ENCODE data around the gene SLC4A7. TPM values are rescaled to one million over a fixed set of nuclear protein-coding genes. Genes with fewer than 3 reads are reported as not detected.

Gene SLC4A7
- total RNA-seq, 2 experiments from 2014 or later, result 25.9 to 31.9 TPM

GRCh38 chr3:27503526-27503925, 19.3 kb upstream of the SLC4A7 start:
- no peaks in the 10 kb centered on the region for H4K20me1 ChIP-seq (ENCODE audit: insufficient read depth, low read length)
- no peak overlapping the region for H3K4me3 ChIP-seq (ENCODE audit: low read depth, low read length, poor library complexity, severe bottlenecking)
- TF ChIP-seq EZH2phosphoT487 (IDR thresholded peaks at IDR 0.05; ENCODE audit: borderline replicate concordance, low read depth, low read length) (no peak), CTCF (conservative IDR thresholded peaks at IDR 0.05; ENCODE audit: low read length) (no peak)
- no peaks in the 10 kb centered on the region for H3K4me1 ChIP-seq (ENCODE audit: insufficient read depth, low read length, poor library complexity, severe bottlenecking)
- BruUV-seq (replicated peaks), result no TSS peak
- intact Hi-C loops (cut with micrococcal nuclease; ENCODE audit: unreplicated experiment), result no loop called here
- CTCF ChIA-PET (ENCODE audit: unreplicated experiment), result no interaction called here
- H3K9me3 ChIP-seq (ENCODE audit: low read length), result no peaks in the 10 kb centered on the region
- H3K36me3 ChIP-seq (ENCODE audit: insufficient read depth, low read length), result no peaks in the 10 kb centered on the region
- POLR2A ChIA-PET, result no interaction called here
- H3K79me2 ChIP-seq (ENCODE audit: insufficient read depth, low read depth, low read length), result no peaks in the 10 kb centered on the region
- H3K27ac ChIP-seq (ENCODE audit: low read depth, low read length, poor library complexity, severe bottlenecking), result no peak overlapping the region
- DNase-seq (ENCODE audit: low spot score), result no peak
- H3K9me2 ChIP-seq (ENCODE audit: insufficient read depth, low read length), result no peaks in the 10 kb centered on the region
- no peak overlapping the region for H2AFZ ChIP-seq (ENCODE audit: low read length)
- H3K4me2 ChIP-seq (ENCODE audit: low read length), result no peak overlapping the region

DNA sequence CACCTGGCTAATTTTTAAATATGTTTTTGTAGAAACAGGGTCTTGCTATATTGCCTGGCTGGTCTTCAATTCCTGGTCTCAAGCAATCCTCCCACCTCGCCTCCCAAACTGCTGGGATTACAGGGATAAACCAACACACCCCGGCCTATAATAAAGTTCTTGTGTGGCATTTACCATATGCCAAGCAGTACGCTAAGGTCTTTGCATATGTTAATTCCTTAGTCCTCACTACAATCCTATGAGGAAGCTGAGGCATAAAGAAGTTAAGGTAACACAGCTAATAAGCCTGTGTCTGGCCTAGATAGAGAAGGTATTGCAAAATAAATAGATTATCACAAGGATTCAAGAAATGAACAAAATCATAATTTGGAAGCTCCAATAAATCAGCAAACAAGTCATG, 17.6 kb upstream of the SLC4A7 start:
- H3K27ac ChIP-seq (ENCODE audit: low read depth, low read length, poor library complexity, severe bottlenecking), result no peak overlapping the region
- H2AFZ ChIP-seq (ENCODE audit: low read length), result no peak overlapping the region
- H3K4me3 ChIP-seq (ENCODE audit: low read depth, low read length, poor library complexity, severe bottlenecking), result no peak overlapping the region
- CTCF ChIA-PET (ENCODE audit: unreplicated experiment), result no interaction called here
- H4K20me1 ChIP-seq (ENCODE audit: insufficient read depth, low read length), result no peaks in the 10 kb centered on the region
- TF ChIP-seq CTCF (conservative IDR thresholded peaks at IDR 0.05; ENCODE audit: low read length), result no peak
- TF ChIP-seq EZH2phosphoT487 (IDR thresholded peaks at IDR 0.05; ENCODE audit: borderline replicate concordance, low read depth, low read length), result no peak
- H3K79me2 ChIP-seq (ENCODE audit: insufficient read depth, low read depth, low read length), result no peaks in the 10 kb centered on the region
- H3K9me3 ChIP-seq (ENCODE audit: low read length), result no peaks in the 10 kb centered on the region
- no peak overlapping the region for H3K4me2 ChIP-seq (ENCODE audit: low read length)
- POLR2A ChIA-PET, result interaction anchor here (0.6 to 0.7 kb wide), 3 partner anchors 22 to 779 kb away, joined by 3 to 6 read pairs (median 4); no protein-coding TSS in a partner anchor
- no peaks in the 10 kb centered on the region for H3K36me3 ChIP-seq (ENCODE audit: insufficient read depth, low read length)
- no peak for DNase-seq (ENCODE audit: low spot score)
- intact Hi-C loops (cut with micrococcal nuclease; ENCODE audit: unreplicated experiment), result no loop called here
- H3K9me2 ChIP-seq (ENCODE audit: insufficient read depth, low read length), result no peaks in the 10 kb centered on the region
- BruUV-seq (replicated peaks), result no TSS peak
- H3K4me1 ChIP-seq (ENCODE audit: insufficient read depth, low read length, poor library complexity, severe bottlenecking), result no peaks in the 10 kb centered on the region

- CTCF ChIA-PET (ENCODE audit: unreplicated experiment), result no interaction called here
- Histone ChIP-seq H3K4me1 (ENCODE audit: insufficient read depth, low read length, poor library complexity, severe bottlenecking) (no peaks in the 10 kb centered on the region), H3K4me3 (ENCODE audit: low read depth, low read length, poor library complexity, severe bottlenecking) (no peak overlapping the region), H2AFZ (ENCODE audit: low read length) (no peak overlapping the region), H3K9me2 (ENCODE audit: insufficient read depth, low read length) (no peaks in the 10 kb centered on the region), H3K27ac (ENCODE audit: low read depth, low read length, poor library complexity, severe bottlenecking) (no peak overlapping the region), H4K20me1 (ENCODE audit: insufficient read depth, low read length) (no peaks in the 10 kb centered on the region), H3K4me2 (ENCODE audit: low read length) (no peak overlapping the region), H3K79me2 (ENCODE audit: insufficient read depth, low read depth, low read length) (no peaks in the 10 kb centered on the region), H3K9me3 (ENCODE audit: low read length) (no peaks in the 10 kb centered on the region), H3K36me3 (ENCODE audit: insufficient read depth, low read length) (no peaks in the 10 kb centered on the region)
- POLR2A ChIA-PET, result interaction anchor here (0.7 kb wide), 1 partner anchor 1435 kb away, joined by 4 read pairs; no protein-coding TSS in a partner anchor
- intact Hi-C loops (cut with micrococcal nuclease; ENCODE audit: unreplicated experiment), result no loop called here
- TF ChIP-seq EZH2phosphoT487 (IDR thresholded peaks at IDR 0.05; ENCODE audit: borderline replicate concordance, low read depth, low read length), result no peak
- no peak for TF ChIP-seq CTCF (conservative IDR thresholded peaks at IDR 0.05; ENCODE audit: low read length)
- BruUV-seq (replicated peaks), result no TSS peak
- DNase-seq (ENCODE audit: low spot score), result no peak
Observed at GRCh38 chr3:27500986-27501385, 16.8 kb upstream of the SLC4A7 start.
